ENCODE data around the gene ARHGAP10.

The ARHGAP10 gene

GRCh38 chr4:147851135-147851534 lies 119.2 kb downstream of the ARHGAP10 start:
- TF ChIP-seq EZH2 (IDR thresholded peaks at IDR 0.05; ENCODE audit: borderline replicate concordance, low read depth, low read length, severe bottlenecking) (no peak), CTCF (IDR thresholded peaks at IDR 0.05; ENCODE audit: borderline replicate concordance, extremely low read depth, low read length, poor library complexity, severe bottlenecking) (no peak)
- DNase-seq = no peak
- no peak for ATAC-seq (ENCODE audit: insufficient read depth, low read depth)
- H3K36me3 ChIP-seq (ENCODE audit: insufficient read depth, low read length) = no peaks in the 10 kb centered on the region
- no peaks in the 10 kb centered on the region for H3K4me1 ChIP-seq (ENCODE audit: insufficient read depth, low read length)
- H3K9ac ChIP-seq (ENCODE audit: low read depth, low read length) = no peak overlapping the region
- no peaks in the 10 kb centered on the region for H3K27me3 ChIP-seq (ENCODE audit: insufficient read depth, low read length, poor library complexity)
- no peak overlapping the region for H3K27ac ChIP-seq (ENCODE audit: low read length)
- no peaks in the 10 kb centered on the region for H3K9me3 ChIP-seq (ENCODE audit: insufficient read depth, low read length, severe bottlenecking)
- no peak overlapping the region for H3K4me3 ChIP-seq (ENCODE audit: low read depth in 1 of 2, low read length in 2 of 2)
- H3K79me2 ChIP-seq (ENCODE audit: insufficient read depth, low read length) = no peaks in the 10 kb centered on the region
- H3K4me2 ChIP-seq (ENCODE audit: insufficient read depth, low read length) = no peak overlapping the region
- no peak overlapping the region for H2AFZ ChIP-seq (ENCODE audit: low read depth, low read length)
- no peaks in the 10 kb centered on the region for H4K20me1 ChIP-seq (ENCODE audit: insufficient read depth, low read length)

- DNase-seq (no peak), ATAC-seq (ENCODE audit: insufficient read depth, low read depth) (no peak)
- no peaks in the 10 kb centered on the region for H3K9me3 ChIP-seq (ENCODE audit: insufficient read depth, low read length, severe bottlenecking)
- H4K20me1 ChIP-seq (ENCODE audit: insufficient read depth, low read length) = no peaks in the 10 kb centered on the region
- H3K9ac ChIP-seq (ENCODE audit: low read depth, low read length) = no peak overlapping the region
- no peak overlapping the region for H3K27ac ChIP-seq (ENCODE audit: low read length)
- H3K79me2 ChIP-seq (ENCODE audit: insufficient read depth, low read length) = no peaks in the 10 kb centered on the region
- no peaks in the 10 kb centered on the region for H3K27me3 ChIP-seq (ENCODE audit: insufficient read depth, low read length, poor library complexity)
- H3K4me1 ChIP-seq (ENCODE audit: insufficient read depth, low read length) = no peaks in the 10 kb centered on the region
- no peak overlapping the region for H3K4me3 ChIP-seq (ENCODE audit: low read depth in 1 of 2, low read length in 2 of 2)
- TF ChIP-seq CTCF (IDR thresholded peaks at IDR 0.05; ENCODE audit: borderline replicate concordance, extremely low read depth, low read length, poor library complexity, severe bottlenecking) (no peak), EZH2 (IDR thresholded peaks at IDR 0.05; ENCODE audit: borderline replicate concordance, low read depth, low read length, severe bottlenecking) (no peak)
- H2AFZ ChIP-seq (ENCODE audit: low read depth, low read length) = no peak overlapping the region
- H3K4me2 ChIP-seq (ENCODE audit: insufficient read depth, low read length) = no peak overlapping the region
- H3K36me3 ChIP-seq (ENCODE audit: insufficient read depth, low read length) = no peaks in the 10 kb centered on the region
Measured at GRCh38 chr4:147853706-147854105, 121.8 kb downstream of the ARHGAP10 start.

GRCh38 chr4:147854154-147854553 lies 122.3 kb downstream of the ARHGAP10 start:
- no peak overlapping the region for H3K4me3 ChIP-seq (ENCODE audit: low read depth in 1 of 2, low read length in 2 of 2)
- H3K4me2 ChIP-seq (ENCODE audit: insufficient read depth, low read length) = no peak overlapping the region
- H3K9me3 ChIP-seq (ENCODE audit: insufficient read depth, low read length, severe bottlenecking) = no peaks in the 10 kb centered on the region
- H3K79me2 ChIP-seq (ENCODE audit: insufficient read depth, low read length) = no peaks in the 10 kb centered on the region
- no peak overlapping the region for H3K27ac ChIP-seq (ENCODE audit: low read length)
- H4K20me1 ChIP-seq (ENCODE audit: insufficient read depth, low read length) = no peaks in the 10 kb centered on the region
- TF ChIP-seq CTCF (IDR thresholded peaks at IDR 0.05; ENCODE audit: borderline replicate concordance, extremely low read depth, low read length, poor library complexity, severe bottlenecking) = no peak
- TF ChIP-seq EZH2 (IDR thresholded peaks at IDR 0.05; ENCODE audit: borderline replicate concordance, low read depth, low read length, severe bottlenecking) = no peak
- H3K4me1 ChIP-seq (ENCODE audit: insufficient read depth, low read length) = no peaks in the 10 kb centered on the region
- ATAC-seq (ENCODE audit: insufficient read depth, low read depth) = no peak
- DNase-seq = no peak
- no peaks in the 10 kb centered on the region for H3K27me3 ChIP-seq (ENCODE audit: insufficient read depth, low read length, poor library complexity)
- H2AFZ ChIP-seq (ENCODE audit: low read depth, low read length) = no peak overlapping the region
- no peaks in the 10 kb centered on the region for H3K36me3 ChIP-seq (ENCODE audit: insufficient read depth, low read length)
- H3K9ac ChIP-seq (ENCODE audit: low read depth, low read length) = no peak overlapping the region

- Histone ChIP-seq H3K36me3 (ENCODE audit: insufficient read depth, low read length) (no peaks in the 10 kb centered on the region), H3K4me1 (ENCODE audit: insufficient read depth, low read length) (no peaks in the 10 kb centered on the region), H3K4me2 (ENCODE audit: insufficient read depth, low read length) (no peak overlapping the region), H4K20me1 (ENCODE audit: insufficient read depth, low read length) (no peaks in the 10 kb centered on the region), H3K9ac (ENCODE audit: low read depth, low read length) (no peak overlapping the region), H3K27me3 (ENCODE audit: insufficient read depth, low read length, poor library complexity) (no peaks in the 10 kb centered on the region), H2AFZ (ENCODE audit: low read depth, low read length) (no peak overlapping the region), H3K4me3 (ENCODE audit: low read depth in 1 of 2, low read length in 2 of 2) (no peak overlapping the region), H3K9me3 (ENCODE audit: insufficient read depth, low read length, severe bottlenecking) (no peaks in the 10 kb centered on the region), H3K79me2 (ENCODE audit: insufficient read depth, low read length) (no peaks in the 10 kb centered on the region), H3K27ac (ENCODE audit: low read length) (no peak overlapping the region)
- DNase-seq (no peak), ATAC-seq (ENCODE audit: insufficient read depth, low read depth) (no peak)
- TF ChIP-seq EZH2 (IDR thresholded peaks at IDR 0.05; ENCODE audit: borderline replicate concordance, low read depth, low read length, severe bottlenecking) (no peak), CTCF (IDR thresholded peaks at IDR 0.05; ENCODE audit: borderline replicate concordance, extremely low read depth, low read length, poor library complexity, severe bottlenecking) (no peak)
Measured at GRCh38 chr4:147855571-147856009, 123.7 kb downstream of the ARHGAP10 start.

Data from DND-41 (cell line).